A549 (cell line): Measurements from ENCODE around the gene MARCKSL1. TPM values are rescaled to one million over a fixed set of nuclear protein-coding genes. Genes with fewer than 3 reads are reported as not detected.

ENCODE experiments used
- ATAC-seq, 2 experiments: fragments of 200-7000 bp in 1 of 2; fragments of >200 bp in 1 of 2; cut with Nextera tagmentation in 1 of 2; cut with Tn5 transposase in 1 of 2; 3 replicates each; pipeline versions ENCODE4 v1.8.0 to v1.9.1; 2018 to 2020; ENCODE audit warnings: mild to moderate bottlenecking in 1 of 2, moderate library complexity in 1 of 2
- CTCF ChIA-PET: fragments of 300-600 bp; sonication (Branson Sonifier 250); formaldehyde crosslinking; extraction: SDS; loops from one replicate; lab custom pipeline; 2021; ENCODE audit warnings: antibody characterized with exemption, inconsistent platforms; lab: Yijun Ruan, JAX
- POLR2A ChIA-PET: fragments of 350-600 bp; formaldehyde crosslinking; extraction: SDS; loops from one replicate; lab custom pipeline; 2021; ENCODE audit warnings: antibody characterized with exemption, inconsistent platforms; lab: Yijun Ruan, JAX
- DNase-seq, 2 experiments: peaks; one replicate each; pipeline versions ENCODE4 v3.0.0 to v3.0.0-alpha.2; 2011 to 2016; ENCODE audit warnings: low read depth in 1 of 2, low spot score in 1 of 2
- FAIRE-seq: peaks from 2 replicates; lab custom pipeline; 2011; peaks lifted over from hg19 to GRCh38; lab: Jason Lieb, UNC
- H3K27ac ChIP-seq, 2 experiments: fragments of >200 bp; sonication (Bioruptor Twin); formaldehyde crosslinking; 3 replicates each; pipeline ENCODE4 v1.5.1; 2016 to 2017
- H3K4me1 ChIP-seq: fragments of >200 bp; sonication (Bioruptor Twin); formaldehyde crosslinking; 3 replicates; pipeline ENCODE4 v1.6.1; 2016
- H3K4me2 ChIP-seq: fragments of >200 bp; sonication (Bioruptor Twin); formaldehyde crosslinking; 3 replicates; pipeline ENCODE4 v1.6.1; 2016
- H3K4me3 ChIP-seq: fragments of >200 bp; sonication (Bioruptor Twin); formaldehyde crosslinking; 3 replicates; pipeline ENCODE4 v1.5.1; 2016
- H3K9me3 ChIP-seq: fragments of >200 bp; sonication (Bioruptor Twin); formaldehyde crosslinking; 3 replicates; pipeline ENCODE4 v1.6.1; 2016
- CBX2 ChIP-seq: fragments of 200-600 bp; sonication (generic); IDR thresholded peaks from 2 replicates; pipeline ENCODE4 v1.6.1; 2016; ENCODE audit warnings: low read depth, mild to moderate bottlenecking, borderline replicate concordance
- CBX8 ChIP-seq: fragments of 200-600 bp; sonication (generic); IDR thresholded peaks from 2 replicates; pipeline ENCODE4 v1.6.1; 2016
- EHF ChIP-seq: fragments of 250-450 bp; sonication (Bioruptor Pico); IDR thresholded peaks from 2 replicates; pipeline ENCODE4 v1.5.0; 2020; ENCODE audit warnings: mild to moderate bottlenecking
- HDAC2 ChIP-seq: fragments of 200-600 bp; sonication (generic); IDR thresholded peaks from 2 replicates; pipeline ENCODE4 v1.6.1; 2016
- HOXA7 ChIP-seq: fragments of 250-450 bp; sonication (Bioruptor Pico); IDR thresholded peaks from 2 replicates; pipeline ENCODE4 v1.5.0; 2020; ENCODE audit warnings: mild to moderate bottlenecking, moderate library complexity
- KDM1A ChIP-seq: fragments of 200-600 bp; sonication (generic); IDR thresholded peaks from 2 replicates; pipeline ENCODE4 v1.6.1; 2016; ENCODE audit warnings: low read depth, mild to moderate bottlenecking
- MAFK ChIP-seq: fragments of 450-650 bp; IDR thresholded peaks from 2 replicates; pipeline ENCODE4 v1.6.1; 2014; ENCODE audit not compliant: partially characterized antibody
- NFE2L2 ChIP-seq: fragments of 150-350 bp; conservative IDR thresholded peaks from 2 replicates; pipeline ENCODE4 v1.6.1; 2014; ENCODE audit warnings: low read length
- NPAS2 ChIP-seq: fragments of 250-450 bp; sonication (Bioruptor Pico); IDR thresholded peaks from 2 replicates; pipeline ENCODE4 v1.8.0; 2022; ENCODE audit warnings: mild to moderate bottlenecking, moderate library complexity, borderline replicate concordance
- NR3C1 ChIP-seq: fragments of >200 bp; sonication (Bioruptor Twin); formaldehyde crosslinking; IDR thresholded peaks from 3 replicates; pipeline ENCODE4 v1.6.1; 2017
- RAD21 ChIP-seq, 2 experiments: fragments of >200 bp in 1 of 2; sonication (Bioruptor Twin) in 1 of 2; formaldehyde crosslinking in 1 of 2; IDR thresholded peaks in 1 of 2; conservative IDR thresholded peaks in 1 of 2; 2 replicates in 1 of 2; 3 replicates in 1 of 2; pipeline ENCODE4 v1.6.1; 2012 to 2018; ENCODE audit warnings: inconsistent platforms in 1 of 2
- SREBF2 ChIP-seq: fragments of 450-650 bp; IDR thresholded peaks from 2 replicates; pipeline ENCODE4 v1.6.1; 2014; ENCODE audit warnings: mild to moderate bottlenecking, moderate library complexity
- TFCP2L1 ChIP-seq: fragments of 250-450 bp; sonication (Bioruptor Pico); IDR thresholded peaks from 2 replicates; pipeline ENCODE4 v1.5.0; 2021; ENCODE audit warnings: mild to moderate bottlenecking
- ZSCAN20 ChIP-seq: fragments of 250-450 bp; sonication (Bioruptor Pico); IDR thresholded peaks from 2 replicates; pipeline ENCODE4 v1.8.0; 2022; ENCODE audit warnings: mild to moderate bottlenecking, moderate library complexity
- WGBS: methylation state at CpG from one replicate; pipeline ENCODE4 v1.1.6; 2017; ENCODE audit errors: missing lambda C conversion rate; 5-methylcytosine and 5-hydroxymethylcytosine counted together
- polyA plus RNA-seq, 4 experiments: library from polyadenylated mRNA; depleted of rRNA in 3 of 4; stranded (reverse); fragments of >200 nt; fragmentation: RNase III in 1 of 4; extraction: RNeasy Plus Mini Kit Qiagen cat#74134 plus additional on column Dnase treatment in 1 of 4; gene quantifications; 2 replicates in 3 of 4; 3 replicates in 1 of 4; pipeline ENCODE4 v1.2.3, GENCODE V29; 2011 to 2017
- TF ChIP-seq, protein P1 (sequence below): fragments of 450-650 bp; IDR thresholded peaks from 2 replicates; pipeline ENCODE4 v1.6.1; 2014; ENCODE audit warnings: antibody characterized with exemption
- TF ChIP-seq, protein P2 (sequence below): fragments of 200-600 bp; sonication (generic); IDR thresholded peaks from 2 replicates; pipeline ENCODE4 v1.6.1; 2016; ENCODE audit warnings: antibody characterized with exemption, mild to moderate bottlenecking, moderate library complexity
- TF ChIP-seq, protein P3 (sequence below): fragments of 250-450 bp; sonication (Bioruptor Pico); IDR thresholded peaks from 2 replicates; pipeline ENCODE4 v1.5.0; 2020; ENCODE audit warnings: low read depth, mild to moderate bottlenecking, moderate library complexity

The MARCKSL1 gene
- polyA plus RNA-seq, 2 of the 4 experiments (the other 2 are of a cell fraction), result 62.6 to 73.2 TPM

DNA sequence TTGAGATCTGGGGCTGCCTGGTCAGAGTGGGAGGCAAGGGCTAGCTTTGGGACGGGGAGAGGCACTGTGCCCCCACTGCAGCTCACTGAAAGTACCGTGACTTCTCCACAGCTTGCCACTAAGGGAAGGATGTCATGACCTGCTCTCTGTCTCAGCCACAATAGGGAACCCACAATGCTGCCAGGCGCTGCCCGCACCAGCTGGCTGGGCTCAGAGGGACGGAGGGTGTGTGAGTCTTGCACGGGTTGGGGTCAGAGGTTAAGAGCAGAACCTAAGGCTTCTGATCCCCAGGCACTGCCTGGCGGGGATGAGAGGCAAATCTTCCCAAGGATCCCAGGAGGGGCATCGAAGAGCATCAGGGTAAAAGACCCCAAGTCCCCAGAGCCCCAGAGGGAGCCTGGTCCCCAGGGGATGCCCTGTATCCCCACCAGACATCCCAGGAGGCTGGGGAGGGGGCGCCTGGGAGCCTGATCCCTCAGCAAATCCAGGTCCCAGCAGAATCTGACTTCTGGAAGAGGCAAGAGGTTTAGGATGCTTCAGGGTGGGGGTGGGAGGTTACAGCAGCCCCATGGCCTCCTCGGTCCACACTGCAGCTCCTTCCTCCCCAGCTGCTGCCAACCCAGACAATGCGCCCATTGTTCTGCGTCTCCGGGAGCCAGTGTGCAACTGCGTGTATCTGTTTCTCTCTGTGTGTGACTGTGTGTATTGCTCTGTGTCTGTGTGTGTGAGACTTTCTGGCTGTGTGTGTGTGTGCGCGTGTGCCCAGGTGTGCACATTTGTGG, 2.0 kb upstream of the MARCKSL1 start:
- Histone ChIP-seq H3K9me3 (no peaks in the 10 kb centered on the region), H3K4me3 (no peak overlapping the region), H3K4me2 (no peak overlapping the region), H3K4me1 (peaks cover 23% of the 10 kb centered on the region), H3K27ac (no peak overlapping the region)
- FAIRE-seq (no peak), DNase-seq (no peak), ATAC-seq (no peak)
- no peak for TF ChIP-seq NR3C1
- TF ChIP-seq EHF (CRISPR knock-in tag), result no peak
- POLR2A ChIA-PET, result interaction anchor here (1.3 kb wide), 1 partner anchor 14 kb away, joined by 5 read pairs; no protein-coding TSS in a partner anchor
- WGBS, result 78% methylated on average over 16 of the region's 16 CpGs
- CTCF ChIA-PET, result interaction anchor here (0.6 kb wide), 1 partner anchor 20 kb away, joined by 4 read pairs; no protein-coding TSS in a partner anchor

DNA sequence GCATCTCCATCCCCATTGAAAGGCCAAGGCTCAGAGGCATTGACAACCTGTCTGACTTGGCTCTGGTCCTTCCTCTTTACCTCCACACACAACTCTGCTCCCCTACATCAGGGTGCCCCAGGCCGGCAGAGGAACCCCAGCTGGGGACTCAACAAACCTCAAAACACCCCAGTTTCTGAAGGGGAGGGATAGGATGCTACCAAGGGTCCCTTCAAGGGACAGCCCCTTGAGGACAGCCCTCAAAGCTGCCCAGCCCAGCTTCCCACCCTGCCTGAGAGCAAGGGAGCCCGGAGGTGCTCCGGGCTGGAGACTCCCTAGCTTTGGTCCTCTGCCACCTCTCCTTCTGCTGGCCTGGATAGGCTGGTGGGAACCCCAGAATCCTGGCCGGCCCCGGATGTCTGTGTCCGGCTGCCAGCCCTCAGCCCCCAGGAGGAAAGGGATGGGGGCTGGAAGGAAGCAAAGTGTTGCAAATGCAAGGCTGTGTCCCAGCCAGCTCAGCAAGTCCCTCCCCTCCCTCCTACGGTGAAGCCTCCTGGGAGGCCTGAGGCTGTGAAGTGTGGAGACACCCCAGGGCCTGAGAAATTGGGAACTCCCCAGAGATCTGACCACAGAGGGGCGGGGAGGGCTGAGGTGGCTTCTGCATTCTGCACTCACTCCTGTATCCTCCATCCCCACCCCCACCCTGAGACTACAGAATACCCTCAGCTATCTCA, 1.1 kb upstream of the MARCKSL1 start:
- no peak overlapping the region for H3K4me2 ChIP-seq

DNA sequence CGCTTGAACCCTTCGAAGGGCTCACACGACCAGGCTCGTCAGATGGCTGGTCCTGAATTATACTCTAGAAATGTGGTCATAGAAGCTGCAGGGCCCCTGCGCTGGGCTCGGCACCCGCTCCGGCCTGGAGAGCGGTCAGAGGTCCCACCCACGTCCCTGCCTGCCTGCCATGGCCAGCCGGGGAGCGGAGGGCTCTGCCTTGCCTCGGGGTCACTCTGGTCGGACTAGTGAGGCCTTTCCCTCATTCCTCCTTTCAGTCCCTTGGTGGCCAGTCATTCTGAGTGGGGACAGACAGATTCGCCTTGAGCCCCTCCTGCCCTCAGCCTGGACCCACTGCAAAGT, 529 bp upstream of the MARCKSL1 start:
- H3K4me3 ChIP-seq, result peak overlapping the region; percentile 100; the same call in 2 of the 3 replicates
- ChIA-PET POLR2A (interaction anchor here (0.6 to 2.1 kb wide), 17 partner anchors 9 to 222 kb away, joined by 3 to 20 read pairs (median 5); partner anchors contain the start of genes BSDC1, CCDC28B and HDAC1), CTCF (interaction anchor here (1.1 to 1.7 kb wide), 6 partner anchors 12 to 127 kb away, joined by 3 to 5 read pairs (median 4); no protein-coding TSS in a partner anchor)
- H3K4me2 ChIP-seq, result peak overlapping the region; percentile 96
- no peaks in the 10 kb centered on the region for H3K9me3 ChIP-seq
- DNase-seq, result no peak
- WGBS, result 50% methylated on average over 1 of the region's 15 CpGs
- H3K4me1 ChIP-seq, result peaks cover 33% of the 10 kb centered on the region
- TF ChIP-seq SREBF2 (no peak), EHF (CRISPR knock-in tag) (no peak), TFCP2L1 (CRISPR knock-in tag) (no peak), MAFK (no peak), CBX2 (no peak), RAD21 (conservative IDR thresholded peaks at IDR 0.05 in 1 of 2, IDR thresholded peaks at IDR 0.05 in 1 of 2) (no peak), NPAS2 (CRISPR knock-in tag) (no peak), HDAC2 (no peak)
- FAIRE-seq, result no peak
- H3K27ac ChIP-seq, result peak overlapping the region in 1 of 2 experiments; percentile 96; a peak in 2 of 6 replicates
- ATAC-seq, result no peak

More for the DNA sequence above, 1.1 kb upstream of the MARCKSL1 start:
- DNase-seq (no peak), ATAC-seq (0 out of 6 replicates have a peak, but pooled peaks of 1 of the 2 experiments have one; percentile 2), FAIRE-seq (no peak)
- 70% methylated on average over 5 of the region's 8 CpGs for WGBS
- ChIA-PET POLR2A (interaction anchor here (1.1 to 2.1 kb wide), 6 partner anchors 8 to 57 kb away, joined by 3 to 20 read pairs (median 6); partner anchors contain the start of gene BSDC1), CTCF (interaction anchor here (0.6 to 1.7 kb wide), 2 partner anchors 21 to 121 kb away, joined by 4 to 5 read pairs; no protein-coding TSS in a partner anchor)
- H3K4me3 ChIP-seq, result no peak overlapping the region
- peaks cover 33% of the 10 kb centered on the region for H3K4me1 ChIP-seq
- H3K27ac ChIP-seq, result no peak overlapping the region
- H3K9me3 ChIP-seq, result no peaks in the 10 kb centered on the region
- TF ChIP-seq, protein P1, sequence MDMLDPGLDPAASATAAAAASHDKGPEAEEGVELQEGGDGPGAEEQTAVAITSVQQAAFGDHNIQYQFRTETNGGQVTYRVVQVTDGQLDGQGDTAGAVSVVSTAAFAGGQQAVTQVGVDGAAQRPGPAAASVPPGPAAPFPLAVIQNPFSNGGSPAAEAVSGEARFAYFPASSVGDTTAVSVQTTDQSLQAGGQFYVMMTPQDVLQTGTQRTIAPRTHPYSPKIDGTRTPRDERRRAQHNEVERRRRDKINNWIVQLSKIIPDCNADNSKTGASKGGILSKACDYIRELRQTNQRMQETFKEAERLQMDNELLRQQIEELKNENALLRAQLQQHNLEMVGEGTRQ, result no peak
- no peak for TF ChIP-seq HOXA7
- TF ChIP-seq, protein P2, sequence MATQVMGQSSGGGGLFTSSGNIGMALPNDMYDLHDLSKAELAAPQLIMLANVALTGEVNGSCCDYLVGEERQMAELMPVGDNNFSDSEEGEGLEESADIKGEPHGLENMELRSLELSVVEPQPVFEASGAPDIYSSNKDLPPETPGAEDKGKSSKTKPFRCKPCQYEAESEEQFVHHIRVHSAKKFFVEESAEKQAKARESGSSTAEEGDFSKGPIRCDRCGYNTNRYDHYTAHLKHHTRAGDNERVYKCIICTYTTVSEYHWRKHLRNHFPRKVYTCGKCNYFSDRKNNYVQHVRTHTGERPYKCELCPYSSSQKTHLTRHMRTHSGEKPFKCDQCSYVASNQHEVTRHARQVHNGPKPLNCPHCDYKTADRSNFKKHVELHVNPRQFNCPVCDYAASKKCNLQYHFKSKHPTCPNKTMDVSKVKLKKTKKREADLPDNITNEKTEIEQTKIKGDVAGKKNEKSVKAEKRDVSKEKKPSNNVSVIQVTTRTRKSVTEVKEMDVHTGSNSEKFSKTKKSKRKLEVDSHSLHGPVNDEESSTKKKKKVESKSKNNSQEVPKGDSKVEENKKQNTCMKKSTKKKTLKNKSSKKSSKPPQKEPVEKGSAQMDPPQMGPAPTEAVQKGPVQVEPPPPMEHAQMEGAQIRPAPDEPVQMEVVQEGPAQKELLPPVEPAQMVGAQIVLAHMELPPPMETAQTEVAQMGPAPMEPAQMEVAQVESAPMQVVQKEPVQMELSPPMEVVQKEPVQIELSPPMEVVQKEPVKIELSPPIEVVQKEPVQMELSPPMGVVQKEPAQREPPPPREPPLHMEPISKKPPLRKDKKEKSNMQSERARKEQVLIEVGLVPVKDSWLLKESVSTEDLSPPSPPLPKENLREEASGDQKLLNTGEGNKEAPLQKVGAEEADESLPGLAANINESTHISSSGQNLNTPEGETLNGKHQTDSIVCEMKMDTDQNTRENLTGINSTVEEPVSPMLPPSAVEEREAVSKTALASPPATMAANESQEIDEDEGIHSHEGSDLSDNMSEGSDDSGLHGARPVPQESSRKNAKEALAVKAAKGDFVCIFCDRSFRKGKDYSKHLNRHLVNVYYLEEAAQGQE, result no peak
- no peak for TF ChIP-seq NFE2L2
- no peak for TF ChIP-seq CBX8
- TF ChIP-seq ZSCAN20 (CRISPR knock-in tag), result no peak
- TF ChIP-seq KDM1A, result no peak
- TF ChIP-seq, protein P3, sequence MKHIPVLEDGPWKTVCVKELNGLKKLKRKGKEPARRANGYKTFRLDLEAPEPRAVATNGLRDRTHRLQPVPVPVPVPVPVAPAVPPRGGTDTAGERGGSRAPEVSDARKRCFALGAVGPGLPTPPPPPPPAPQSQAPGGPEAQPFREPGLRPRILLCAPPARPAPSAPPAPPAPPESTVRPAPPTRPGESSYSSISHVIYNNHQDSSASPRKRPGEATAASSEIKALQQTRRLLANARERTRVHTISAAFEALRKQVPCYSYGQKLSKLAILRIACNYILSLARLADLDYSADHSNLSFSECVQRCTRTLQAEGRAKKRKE (CRISPR knock-in tag), result no peak
